Islet of Langerhans (tissue), 1 donor: ENCODE measurements around the gene SH3BP4.

Experiments
- FAIRE-seq: peaks from one replicate; lab custom pipeline; 2011; peaks lifted over from hg19 to GRCh38; lab: Jason Lieb, UNC

Gene SH3BP4

DNA sequence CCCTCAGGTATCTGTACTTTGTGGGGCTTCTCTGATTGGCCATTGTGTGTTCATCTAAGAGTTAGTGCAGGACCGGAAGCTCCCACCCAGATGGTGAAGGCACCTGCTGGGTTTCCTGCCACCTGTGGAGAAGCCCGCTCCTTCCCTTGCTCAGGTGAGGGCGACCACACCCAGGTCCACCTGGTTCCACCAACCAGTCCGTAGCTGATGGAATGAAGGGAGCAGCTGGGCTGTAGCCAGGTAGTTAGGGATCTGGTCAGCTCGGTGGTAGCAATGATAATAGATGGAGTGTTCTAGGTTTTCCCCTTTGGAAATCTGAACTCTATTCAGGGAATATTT is 16.0 kb downstream of the SH3BP4 start:
- FAIRE-seq = no peak

DNA sequence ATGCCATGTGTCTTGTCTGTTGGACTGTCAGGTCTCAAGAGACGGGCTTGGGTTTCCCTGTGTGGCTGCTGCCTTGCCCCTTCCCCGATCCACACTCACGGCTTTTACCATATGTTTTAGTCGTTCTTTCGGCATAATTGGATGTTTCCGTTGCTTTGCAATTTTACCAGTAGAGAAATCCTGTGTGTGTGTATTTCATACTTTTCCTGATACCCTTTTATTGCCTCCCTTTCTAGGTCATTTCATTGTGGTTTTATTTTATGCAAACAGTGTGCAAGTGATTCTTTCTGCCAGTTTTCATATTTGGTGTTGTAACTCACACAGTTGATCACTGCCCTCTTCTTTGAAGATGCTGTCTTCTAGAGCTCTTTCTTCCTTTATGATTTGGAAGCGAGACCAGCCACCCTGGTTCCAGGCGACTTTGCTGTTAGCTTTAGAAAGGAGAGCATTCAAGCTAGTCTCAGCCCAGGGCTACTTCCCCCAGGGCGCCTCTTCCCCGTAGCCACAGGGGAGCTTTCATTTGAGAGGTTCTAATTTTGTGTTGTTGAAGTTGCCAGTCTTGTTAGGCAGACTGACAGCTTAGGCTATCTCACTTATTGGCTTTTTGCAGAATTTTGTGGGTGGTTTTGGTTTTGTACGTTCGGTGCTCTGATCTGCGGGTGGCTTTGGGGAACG is 17.0 kb downstream of the SH3BP4 start:
- FAIRE-seq = no peak

DNA sequence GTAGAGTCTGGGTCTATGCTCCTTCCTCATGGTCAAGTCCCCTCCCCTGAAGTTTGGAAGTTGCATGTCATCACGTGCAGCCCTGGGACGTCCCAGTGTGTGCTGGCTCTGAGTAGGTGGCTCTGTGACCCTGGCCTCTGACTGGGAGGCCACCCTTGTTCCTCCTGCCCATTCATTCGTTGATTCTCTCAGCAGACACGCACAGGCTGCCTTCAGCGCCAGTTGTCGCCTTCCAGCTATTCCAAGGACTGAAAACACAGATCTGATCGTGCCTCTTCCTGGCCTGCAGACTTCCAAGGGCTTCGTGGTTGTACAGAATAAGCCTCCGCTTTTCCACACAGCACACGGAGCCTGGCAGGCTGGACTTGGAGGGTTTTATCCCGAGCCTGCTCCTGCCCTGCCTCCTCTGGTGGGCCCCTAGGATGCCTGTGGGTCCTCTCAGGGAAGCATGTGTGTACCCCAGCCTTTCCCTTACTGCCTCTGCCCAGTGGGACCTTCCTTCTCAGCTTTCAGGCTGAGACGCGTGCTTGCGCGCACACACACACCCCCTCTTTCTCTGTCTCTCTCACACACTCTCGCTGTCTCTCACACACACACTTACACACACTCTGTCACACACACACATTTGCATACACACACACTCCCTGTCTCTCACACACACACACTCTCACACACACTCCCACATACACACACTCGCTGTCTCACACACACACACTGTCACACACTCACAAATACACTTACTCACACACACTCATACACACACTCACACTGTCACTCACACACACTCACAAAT is 17.7 kb downstream of the SH3BP4 start:
- no peak for FAIRE-seq

DNA sequence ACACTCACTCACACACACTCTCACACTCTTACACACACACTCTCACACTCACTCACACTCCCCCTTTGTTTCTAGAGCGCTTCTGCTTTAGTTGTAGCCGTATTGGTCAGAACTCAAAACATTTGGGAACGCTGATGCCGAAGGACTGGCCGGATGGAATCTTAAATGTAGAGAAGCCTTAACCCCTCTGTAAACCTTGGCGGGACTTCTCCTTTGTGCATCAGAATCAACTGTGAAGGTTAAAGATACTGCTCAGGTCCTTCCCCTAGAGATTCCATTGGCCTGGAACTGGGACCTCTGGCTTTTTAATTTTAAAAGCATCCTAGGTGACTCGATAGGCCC is 18.3 kb downstream of the SH3BP4 start:
- no peak for FAIRE-seq

DNA sequence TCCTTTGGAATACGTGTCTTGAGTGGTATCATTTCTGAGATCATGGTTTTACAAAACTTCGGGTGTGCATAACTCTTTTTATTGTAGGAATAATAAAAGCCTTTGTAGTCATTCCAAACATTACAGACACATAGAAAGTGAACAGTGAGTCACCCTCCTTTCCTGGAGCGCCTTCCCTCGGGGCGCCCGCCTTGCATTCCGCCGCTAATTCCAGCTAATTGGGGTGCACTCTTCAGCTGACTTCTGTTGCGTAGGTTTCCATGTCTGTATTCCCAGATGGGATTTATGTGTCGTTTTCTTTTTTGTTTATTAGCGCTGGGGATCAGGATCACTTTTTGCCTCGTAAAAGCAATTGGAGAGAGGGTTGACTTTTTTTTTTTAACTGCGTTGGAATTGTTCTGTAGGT is 18.7 kb downstream of the SH3BP4 start:
- FAIRE-seq = no peak

DNA sequence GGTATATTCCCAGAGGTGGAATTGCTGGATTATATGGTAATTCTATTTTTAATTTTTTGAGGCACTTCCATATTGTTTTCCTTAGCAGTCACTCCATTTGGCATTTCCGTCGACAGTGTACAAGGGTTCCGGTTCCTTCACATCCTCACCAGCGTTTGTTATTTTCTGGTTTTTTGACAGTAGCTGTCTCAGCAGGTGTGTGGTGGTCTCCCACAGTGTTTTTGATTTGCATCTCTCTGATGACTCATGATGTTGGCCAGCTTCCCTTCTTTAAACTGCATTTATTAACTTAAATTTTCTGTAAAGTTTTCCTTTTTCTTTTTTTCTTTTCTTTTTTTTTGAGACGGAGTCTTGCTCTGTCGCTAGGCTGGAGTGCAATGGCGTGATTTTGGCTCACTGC is 19.7 kb downstream of the SH3BP4 start:
- no peak for FAIRE-seq

DNA sequence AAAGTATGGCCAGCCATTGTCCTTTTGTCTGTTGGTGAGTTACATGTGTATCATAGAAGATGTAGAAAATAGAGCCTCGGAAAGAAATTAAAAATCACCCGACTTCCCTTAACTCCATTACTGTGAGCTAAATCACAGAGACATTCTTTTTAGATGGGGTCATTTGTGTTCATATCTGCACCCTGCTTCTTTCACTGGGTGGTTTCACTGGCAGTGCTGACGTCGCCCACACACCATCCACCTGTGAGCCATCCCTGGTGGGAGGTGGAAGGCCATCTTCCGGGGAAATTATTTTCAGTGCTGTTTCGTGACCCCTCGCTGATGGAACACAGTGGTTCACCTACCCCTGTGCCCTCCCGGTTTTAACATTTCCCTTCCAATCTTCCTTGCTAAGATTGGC is 21.2 kb downstream of the SH3BP4 start:
- no peak for FAIRE-seq

DNA sequence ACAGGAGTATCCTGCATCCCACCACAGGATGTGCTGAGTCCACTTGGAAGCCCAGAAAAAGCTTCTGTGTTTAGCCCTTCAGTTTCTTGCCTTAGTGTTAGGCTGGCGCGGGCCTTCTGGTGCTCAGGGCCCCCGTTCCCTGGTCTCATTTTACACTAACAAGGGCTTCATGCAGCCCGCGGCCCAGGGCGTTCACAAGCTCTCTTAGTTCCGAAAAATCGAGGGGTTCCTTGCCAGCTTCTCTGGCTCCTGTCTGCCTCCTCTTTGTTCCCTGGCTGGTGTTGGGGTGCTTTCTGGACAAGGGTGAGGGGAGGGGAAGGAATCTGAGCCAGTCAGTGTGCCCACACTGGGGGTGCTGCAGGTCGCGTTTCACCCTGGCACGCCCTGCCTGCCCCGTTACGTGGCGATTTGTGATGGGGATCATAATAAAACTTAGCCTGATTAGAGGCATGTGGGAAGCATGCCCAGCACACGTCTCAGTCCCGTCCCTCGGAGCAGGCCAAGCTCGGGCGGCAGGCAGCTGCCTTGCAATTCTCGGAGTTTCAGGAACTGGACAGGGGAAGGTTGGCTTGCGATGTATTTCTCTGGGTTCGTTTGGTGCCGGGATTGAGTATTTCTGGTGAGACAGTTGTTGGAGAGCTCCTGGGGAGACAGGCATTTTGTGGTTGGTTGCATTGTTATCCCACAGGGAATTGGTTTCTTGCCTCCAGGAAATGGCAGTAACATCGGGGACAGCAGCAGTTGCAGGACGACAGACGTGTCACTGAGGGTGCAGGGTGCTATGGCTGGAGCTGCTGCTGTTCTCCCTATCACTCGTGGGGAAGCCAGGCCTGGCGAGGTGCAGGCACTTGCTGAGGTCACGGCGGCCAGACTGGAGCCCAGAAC is 22.9 kb downstream of the SH3BP4 start:
- no peak for FAIRE-seq

DNA sequence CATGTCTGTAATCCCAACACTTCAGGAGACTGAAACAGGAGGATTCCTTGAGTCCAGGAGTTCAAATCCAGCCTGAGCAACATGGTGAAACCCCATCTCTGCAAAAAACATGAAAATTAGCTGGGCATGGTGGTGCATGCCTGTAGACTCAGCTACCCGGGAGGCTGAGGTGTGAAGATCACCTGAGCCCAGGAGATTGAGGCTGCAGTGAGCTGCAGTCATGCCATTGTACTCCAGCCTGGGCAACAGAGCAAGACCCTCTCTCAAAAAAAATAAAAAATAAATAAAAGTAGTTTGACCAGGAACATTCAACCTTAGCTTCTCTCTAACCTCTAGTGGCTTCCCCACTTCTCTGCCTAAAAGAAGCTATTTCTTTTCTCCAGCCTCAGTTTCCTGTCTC is 23.8 kb downstream of the SH3BP4 start:
- no peak for FAIRE-seq

DNA sequence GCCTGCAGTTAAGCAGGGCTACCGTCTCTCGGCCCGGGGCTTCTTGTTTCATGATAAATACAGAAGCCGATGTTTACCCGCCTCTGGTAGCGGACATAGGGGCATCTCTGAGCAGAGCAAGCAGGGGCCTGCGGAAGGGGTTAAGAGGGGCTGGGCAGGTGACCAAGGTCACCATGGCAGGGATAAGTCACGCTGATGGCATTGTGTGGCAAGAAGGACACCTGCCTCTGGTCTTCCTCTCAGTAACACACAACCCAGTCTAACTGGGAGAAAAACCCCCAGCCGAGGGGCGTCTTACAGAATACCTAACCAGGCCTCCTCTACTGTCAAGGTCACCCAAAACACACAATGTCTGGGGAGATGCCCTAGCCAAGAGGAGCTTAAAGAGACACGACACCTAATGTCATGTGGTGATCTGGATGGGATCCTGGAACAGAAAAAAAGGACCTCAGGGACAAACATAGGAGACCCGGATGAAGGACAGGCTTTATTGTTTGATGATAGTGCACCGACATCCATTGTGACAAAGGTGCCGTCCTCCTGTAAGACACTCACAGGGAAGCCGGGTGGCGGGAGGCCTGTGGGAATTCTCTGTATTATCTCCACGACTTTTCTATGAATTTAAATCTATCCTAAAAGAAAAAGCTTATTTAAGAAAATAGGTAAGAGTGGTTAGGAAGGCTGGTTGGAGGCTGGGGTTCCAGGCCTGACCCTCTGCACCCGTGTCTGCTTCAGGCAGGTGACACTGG is 24.8 kb downstream of the SH3BP4 start:
- no peak for FAIRE-seq

DNA sequence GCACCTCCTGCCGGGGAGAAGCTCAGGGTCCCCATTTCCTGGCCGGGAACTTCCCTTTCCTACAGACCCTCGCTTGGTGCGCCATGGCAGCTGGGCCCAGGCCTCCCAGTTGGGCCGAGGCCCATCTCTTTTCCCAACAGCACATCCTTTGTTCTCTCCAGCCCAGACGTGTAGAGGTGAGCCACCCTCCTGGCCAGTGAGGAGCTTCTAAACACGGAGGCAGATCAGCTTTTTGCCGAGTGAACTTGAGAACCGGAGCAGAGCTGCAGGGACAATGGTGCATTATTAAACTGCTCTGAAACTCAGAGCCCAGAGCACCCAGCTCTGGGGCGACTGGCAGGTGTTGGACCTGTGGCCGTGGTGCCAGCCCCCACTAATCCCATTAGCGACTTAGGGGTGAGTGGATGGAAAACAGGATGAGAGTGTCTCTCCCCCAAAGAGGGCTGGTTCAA is 25.4 kb downstream of the SH3BP4 start:
- no peak for FAIRE-seq

DNA sequence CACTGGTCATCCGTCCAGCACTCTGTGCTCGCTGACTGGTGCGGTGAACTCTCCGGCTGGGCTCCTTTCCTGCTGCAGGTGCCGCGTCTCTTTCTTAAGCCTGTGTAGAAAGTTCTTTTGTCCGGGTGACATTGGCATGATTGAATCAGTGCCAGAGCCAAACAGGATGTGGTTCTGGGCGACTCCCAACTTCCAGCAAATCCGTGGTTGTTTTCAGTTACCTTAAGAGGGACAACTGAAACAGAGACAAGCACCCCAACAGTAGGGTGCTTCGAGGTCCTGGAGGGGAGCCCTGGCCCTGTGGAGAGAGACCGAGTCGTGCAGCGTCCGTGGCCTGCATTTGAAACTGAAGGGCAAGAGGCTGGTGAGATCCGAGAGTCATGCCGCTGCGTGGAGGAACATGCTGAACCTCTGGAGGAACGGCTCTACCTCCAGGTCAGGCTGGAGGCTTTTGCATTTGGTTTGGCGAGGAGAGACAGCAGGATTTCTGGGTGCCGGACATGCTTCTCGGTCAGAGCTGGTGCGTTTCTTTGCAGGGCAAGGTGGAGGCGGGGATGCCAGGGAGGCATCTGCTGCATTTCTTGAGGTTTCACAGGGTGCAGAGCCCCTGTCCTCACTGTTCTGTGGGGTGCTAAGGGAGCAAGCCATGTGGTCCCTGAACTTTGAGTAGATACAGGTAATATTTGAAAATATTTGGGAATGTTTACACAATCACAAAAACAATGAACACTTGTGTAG is 26.8 kb downstream of the SH3BP4 start:
- FAIRE-seq = no peak

DNA sequence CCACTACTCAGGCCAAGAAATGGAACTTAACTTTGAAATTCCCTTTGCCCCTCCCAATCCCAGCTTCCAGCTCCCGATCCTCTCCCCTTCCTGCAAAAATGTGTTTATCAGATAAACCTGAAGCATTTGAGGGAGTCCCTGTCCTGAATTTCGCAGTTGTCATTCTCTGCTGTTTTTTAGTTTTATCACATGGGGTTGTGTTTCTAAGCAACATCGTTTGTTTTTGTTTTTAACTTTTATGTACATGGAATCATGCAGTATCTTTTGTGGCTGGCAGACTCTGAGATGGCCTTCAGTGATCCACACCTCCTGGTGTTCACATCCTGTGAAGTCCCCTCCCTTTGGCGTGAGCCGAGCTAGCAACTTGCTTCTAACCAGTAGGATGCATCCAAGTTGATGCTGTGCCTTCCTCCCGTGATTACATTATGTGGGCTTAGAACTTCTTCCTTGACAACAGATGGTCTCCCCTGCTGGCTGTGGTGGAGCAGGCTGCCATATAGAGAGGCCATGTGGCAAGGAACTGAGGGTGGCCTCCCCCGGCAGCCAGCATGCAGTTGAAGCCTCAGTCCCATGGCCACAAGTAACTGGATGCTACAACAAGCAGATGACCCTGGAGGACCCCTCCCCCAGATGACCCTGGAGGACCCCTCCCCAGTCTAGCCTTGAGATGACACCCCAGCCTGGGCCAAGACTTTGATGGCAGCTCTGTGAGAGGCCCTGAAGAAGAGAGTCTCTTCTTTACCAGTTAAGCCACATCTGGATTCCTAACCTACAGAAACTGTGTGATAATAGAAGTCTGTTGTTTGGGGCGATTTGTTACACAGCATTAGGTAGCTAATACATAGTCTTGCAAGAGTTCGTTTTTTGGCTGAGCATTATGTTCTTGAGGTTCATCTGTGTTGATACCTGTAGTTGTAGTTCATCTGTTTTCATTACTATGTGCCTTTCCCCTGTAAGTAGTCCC is 27.7 kb downstream of the SH3BP4 start:
- no peak for FAIRE-seq

DNA sequence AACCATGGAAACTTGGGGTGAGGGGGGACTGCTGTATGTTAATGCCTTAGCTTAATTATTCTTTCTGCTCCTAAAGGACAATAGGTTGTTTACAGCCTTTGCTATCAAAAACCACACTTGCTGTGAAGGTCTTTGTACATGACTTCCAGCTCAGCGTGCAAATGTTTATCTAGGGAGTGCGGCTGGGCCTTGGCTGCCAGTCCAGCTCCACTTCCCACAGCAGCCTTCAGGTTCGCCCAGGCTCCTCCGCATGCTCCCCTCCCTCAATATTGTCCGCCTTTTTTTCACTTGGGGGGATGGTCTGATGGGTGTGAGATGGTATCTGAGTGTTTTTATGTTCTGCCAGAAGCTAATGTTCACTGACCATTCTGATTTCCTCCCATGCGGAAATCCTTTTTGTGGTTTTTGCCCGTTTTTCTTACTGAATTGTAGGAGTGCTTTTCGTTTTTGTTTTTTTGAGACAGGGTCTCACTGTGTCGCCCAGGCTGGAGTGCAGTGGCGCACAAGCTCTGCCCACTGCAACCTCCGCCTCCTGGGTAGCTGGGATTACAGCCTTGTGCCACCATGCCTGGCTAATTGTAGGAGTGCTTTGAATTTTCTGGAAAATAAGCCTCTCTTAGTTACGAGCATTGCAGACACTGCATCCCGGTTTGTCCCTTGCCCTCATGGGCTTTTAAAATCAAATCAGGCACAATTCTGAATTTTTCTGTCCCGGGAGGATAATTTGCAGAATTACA is 28.8 kb downstream of the SH3BP4 start:
- no peak for FAIRE-seq

DNA sequence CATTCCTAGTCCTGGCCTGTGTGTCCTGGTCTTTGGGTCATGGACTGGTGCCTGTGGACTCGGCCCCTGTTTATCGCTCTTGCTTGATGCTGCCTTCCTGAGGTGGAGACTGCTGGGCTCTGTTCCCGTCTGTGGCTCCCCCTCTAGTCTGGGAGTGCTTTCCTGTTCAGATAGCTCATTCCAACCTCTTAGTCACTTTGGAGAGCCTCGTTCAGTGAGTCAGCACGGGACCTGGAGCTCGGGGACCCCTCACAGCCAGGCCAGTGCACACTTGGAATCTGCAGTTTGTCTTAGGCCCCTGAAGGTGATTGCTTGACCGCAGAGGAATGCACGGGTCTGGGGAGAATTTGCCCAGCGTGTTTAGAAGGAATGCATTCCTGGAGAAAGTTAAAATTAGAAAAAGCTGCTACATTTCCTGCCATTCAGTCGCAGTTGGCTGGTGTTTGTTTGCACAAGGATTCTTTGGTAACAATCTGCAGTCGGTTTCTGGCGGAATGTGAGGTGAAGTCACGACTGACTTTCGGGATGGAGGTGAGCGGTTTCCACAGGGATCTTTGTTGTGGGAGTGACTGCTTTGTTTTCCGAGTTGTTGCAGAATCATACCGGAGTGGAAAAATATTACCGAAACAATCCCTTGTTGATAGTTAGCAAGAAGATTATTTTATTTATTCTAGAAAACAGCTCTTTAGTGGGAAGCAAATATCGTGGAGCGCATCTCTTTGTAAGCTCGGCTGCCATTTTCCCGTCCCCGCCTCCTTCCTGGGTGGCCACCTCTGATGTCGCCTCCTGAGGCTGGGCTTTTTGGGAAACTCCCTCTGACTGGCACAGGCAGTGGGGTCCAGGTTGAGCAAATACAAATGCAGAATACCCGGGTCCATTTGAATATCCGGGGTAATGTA is 29.6 kb downstream of the SH3BP4 start:
- no peak for FAIRE-seq

DNA sequence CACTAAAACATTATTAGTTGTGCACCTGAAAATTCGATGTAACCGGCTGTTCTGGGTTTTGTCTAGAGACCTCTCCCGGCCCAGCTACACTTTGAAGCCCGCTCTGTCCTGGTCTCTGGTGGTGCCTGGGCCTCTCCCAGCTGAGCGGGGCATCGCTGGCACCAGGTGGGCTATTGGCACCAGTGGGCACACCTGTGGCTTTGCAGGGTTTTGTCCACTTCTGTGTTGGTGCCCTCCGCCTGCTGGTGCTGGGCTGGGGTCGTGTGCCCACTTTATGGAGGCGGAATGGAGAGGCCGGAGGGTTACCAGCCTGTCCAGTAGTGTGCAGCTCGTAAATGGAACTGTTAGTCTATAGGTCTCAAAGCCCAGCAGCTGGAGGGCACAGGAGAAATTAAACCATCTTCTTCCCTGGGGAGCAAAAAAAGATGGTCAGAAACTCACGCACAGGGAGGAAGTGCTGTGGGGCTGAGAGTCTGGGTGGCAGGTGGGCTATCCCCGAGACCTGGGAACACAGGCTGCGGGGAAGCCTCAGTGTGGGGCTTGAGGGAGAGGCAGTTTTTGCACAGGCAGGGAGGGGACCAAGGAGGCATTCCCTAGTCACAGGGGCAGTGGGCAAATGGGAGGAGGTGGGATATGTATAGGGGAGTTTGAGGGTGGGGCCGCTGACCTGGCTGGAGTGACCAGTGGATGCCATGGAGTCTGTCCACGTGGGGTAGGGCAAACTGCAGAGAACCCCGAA is 30.4 kb downstream of the SH3BP4 start:
- FAIRE-seq = no peak

DNA sequence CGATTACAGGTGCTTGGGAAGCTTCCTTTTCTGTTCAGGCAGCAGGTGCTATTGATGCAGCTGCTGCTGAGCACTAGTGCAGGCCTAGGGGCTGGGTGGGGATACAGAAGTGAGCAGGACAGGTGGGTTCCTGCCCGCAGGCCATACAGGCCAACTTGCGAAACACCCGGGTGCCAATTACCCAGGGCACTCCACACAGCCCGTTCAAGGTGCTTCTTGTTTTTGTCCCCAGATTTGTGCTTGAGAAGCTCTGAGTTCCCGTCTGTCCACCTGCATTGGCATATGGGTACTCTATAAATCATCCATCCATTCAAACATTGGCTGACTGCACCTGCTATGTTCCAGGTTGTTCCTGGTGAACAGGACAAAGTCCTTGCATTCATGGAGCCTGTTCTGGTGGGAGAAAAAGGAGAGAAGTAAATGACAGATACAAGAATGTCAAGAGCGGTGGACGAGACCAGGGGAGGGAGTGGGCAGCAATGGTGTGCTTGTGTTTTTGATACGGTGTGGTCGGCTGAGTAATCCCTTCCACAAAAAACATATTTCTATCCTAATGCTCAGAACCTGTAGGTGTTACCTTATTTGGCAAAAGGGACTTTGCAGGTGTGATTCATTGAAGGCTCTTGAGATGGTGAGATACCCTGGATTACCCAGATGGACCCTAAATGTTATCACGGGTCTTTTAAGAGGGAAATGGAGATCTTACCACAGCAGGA is 31.4 kb downstream of the SH3BP4 start:
- FAIRE-seq = no peak
